Activated B cell treated with CpG ODN at 0.5 μM for 24 hours (primary cell): Measurements from ENCODE around the gene SF3A1. TPM values are rescaled to one million over a fixed set of nuclear protein-coding genes. Genes with fewer than 3 reads are reported as not detected.

Source experiments
- ATAC-seq: fragments of 200-7000 bp; cut with Tn5 transposase; one replicate; pipeline ENCODE4 v1.10.0; 2021; ENCODE audit warnings: low read depth, mild to moderate bottlenecking, moderate library complexity
- CTCF ChIA-PET: fragments of 350-600 bp; sonication (Branson Sonifier 250); formaldehyde crosslinking; loops from one replicate; lab custom pipeline; 2021; ENCODE audit warnings: antibody characterized with exemption; lab: Charles Lee
- POLR2A ChIA-PET: fragments of 350-600 bp; sonication (Branson Sonifier 250); formaldehyde crosslinking; loops from one replicate; lab custom pipeline; 2021; ENCODE audit warnings: antibody characterized with exemption; lab: Charles Lee
- DNase-seq: peaks from one replicate; pipeline ENCODE4 v3.0.0; 2022
- H3K27ac Mint-ChIP-seq: one replicate; pipeline ENCODE4 v1.8.0; 2020; ENCODE audit warnings: mixed read lengths
- H3K27me3 Mint-ChIP-seq: one replicate; pipeline ENCODE4 v1.8.0; 2021; ENCODE audit warnings: mixed read lengths
- H3K36me3 Mint-ChIP-seq: one replicate; pipeline ENCODE4 v1.8.0; 2021; ENCODE audit warnings: low read depth, mixed read lengths
- H3K4me1 Mint-ChIP-seq: one replicate; pipeline ENCODE4 v1.8.0; 2021; ENCODE audit warnings: mixed read lengths
- H3K4me3 Mint-ChIP-seq: one replicate; pipeline ENCODE4 v1.8.0; 2020; ENCODE audit warnings: mild to moderate bottlenecking, mixed read lengths
- H3K9me3 Mint-ChIP-seq: one replicate; pipeline ENCODE4 v1.8.0; 2020; ENCODE audit warnings: mixed read lengths
- intact Hi-C: fragments of 100-400 bp; cut with micrococcal nuclease; formaldehyde crosslinking; loops from one replicate; pipeline ENCODE4 v1.15.1; 2024
- total RNA-seq: library from RNA; stranded (reverse); gene quantifications from 2 replicates; pipeline ENCODE4 v1.2.3, GENCODE V29; 2022
- TF ChIP-seq, protein P1 (sequence below): fragments of 200-600 bp; IDR thresholded peaks from one replicate; pipeline ENCODE4 v1.8.0; 2022; ENCODE audit warnings: antibody characterized with exemption, mild to moderate bottlenecking

The SF3A1 gene
- total RNA-seq, 1 donor from 2014 or later: 263 TPM

GRCh38 chr22:30285176-30285845 is 71.4 kb downstream of the SF3A1 start:
- no peak overlapping the region for H3K4me3 Mint-ChIP-seq
- intact Hi-C loops: no loop called here
- H3K4me1 Mint-ChIP-seq: peaks cover 26% of the 10 kb centered on the region

DNA sequence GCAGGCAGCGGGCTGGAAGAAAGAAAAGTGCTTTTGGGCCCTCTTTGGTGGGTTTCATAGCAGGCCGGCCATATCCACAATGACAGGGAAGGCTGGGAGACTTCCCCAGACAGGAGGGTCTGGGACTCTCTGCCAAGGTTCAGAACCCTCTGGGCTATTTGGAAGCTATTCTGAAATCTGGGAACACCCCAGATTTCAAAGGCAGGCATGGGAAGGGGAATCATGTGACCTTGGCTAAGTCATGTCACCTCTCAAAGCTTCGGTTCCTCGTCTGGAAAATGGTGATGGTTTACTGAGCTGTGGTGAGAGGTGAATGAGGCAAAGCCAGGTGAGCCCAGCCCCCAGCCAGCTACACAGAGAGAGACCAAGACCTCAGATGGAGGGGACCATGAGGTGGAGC is 72.0 kb downstream of the SF3A1 start:
- ChIA-PET POLR2A (no interaction called here), CTCF (interaction anchor here (0.6 to 7.8 kb wide), 3 partner anchors 21 to 173 kb away, joined by 3 to 275 read pairs (median 27); partner anchors contain the start of gene RNF215)
- TF ChIP-seq, protein P1, sequence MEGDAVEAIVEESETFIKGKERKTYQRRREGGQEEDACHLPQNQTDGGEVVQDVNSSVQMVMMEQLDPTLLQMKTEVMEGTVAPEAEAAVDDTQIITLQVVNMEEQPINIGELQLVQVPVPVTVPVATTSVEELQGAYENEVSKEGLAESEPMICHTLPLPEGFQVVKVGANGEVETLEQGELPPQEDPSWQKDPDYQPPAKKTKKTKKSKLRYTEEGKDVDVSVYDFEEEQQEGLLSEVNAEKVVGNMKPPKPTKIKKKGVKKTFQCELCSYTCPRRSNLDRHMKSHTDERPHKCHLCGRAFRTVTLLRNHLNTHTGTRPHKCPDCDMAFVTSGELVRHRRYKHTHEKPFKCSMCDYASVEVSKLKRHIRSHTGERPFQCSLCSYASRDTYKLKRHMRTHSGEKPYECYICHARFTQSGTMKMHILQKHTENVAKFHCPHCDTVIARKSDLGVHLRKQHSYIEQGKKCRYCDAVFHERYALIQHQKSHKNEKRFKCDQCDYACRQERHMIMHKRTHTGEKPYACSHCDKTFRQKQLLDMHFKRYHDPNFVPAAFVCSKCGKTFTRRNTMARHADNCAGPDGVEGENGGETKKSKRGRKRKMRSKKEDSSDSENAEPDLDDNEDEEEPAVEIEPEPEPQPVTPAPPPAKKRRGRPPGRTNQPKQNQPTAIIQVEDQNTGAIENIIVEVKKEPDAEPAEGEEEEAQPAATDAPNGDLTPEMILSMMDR: no peak
- Mint-ChIP-seq H3K4me3 (no peak overlapping the region), H3K36me3 (peaks cover 5% of the 10 kb centered on the region), H3K4me1 (peaks cover 20% of the 10 kb centered on the region), H3K9me3 (no peaks in the 10 kb centered on the region), H3K27me3 (peaks cover under 1% of the 10 kb centered on the region), H3K27ac (no peak overlapping the region)
- ATAC-seq (no peak), DNase-seq (no peak)
- intact Hi-C loops: no loop called here

More at GRCh38 chr22:30285176-30285845, 71.4 kb downstream of the SF3A1 start:
- DNase-seq: no peak
- CTCF ChIA-PET: interaction anchor here (0.6 to 7.8 kb wide), 5 partner anchors 21 to 178 kb away, joined by 3 to 275 read pairs (median 7); partner anchors contain the start of gene RNF215
- POLR2A ChIA-PET: no interaction called here
- Mint-ChIP-seq H3K9me3 (no peaks in the 10 kb centered on the region), H3K27me3 (no peaks in the 10 kb centered on the region), H3K36me3 (peaks cover 5% of the 10 kb centered on the region), H3K27ac (no peak overlapping the region)
- no peak for ATAC-seq
- TF ChIP-seq, protein P1: no peak

- no peak overlapping the region for H3K27ac Mint-ChIP-seq
- DNase-seq: no peak
- peaks cover 5% of the 10 kb centered on the region for H3K36me3 Mint-ChIP-seq
- H3K4me1 Mint-ChIP-seq: peaks cover 18% of the 10 kb centered on the region
- ChIA-PET POLR2A (no interaction called here), CTCF (interaction anchor here (1.8 to 7.8 kb wide), 3 partner anchors 20 to 105 kb away, joined by 6 to 275 read pairs (median 27); partner anchors contain the start of gene RNF215)
- intact Hi-C loops: no loop called here
- TF ChIP-seq, protein P1: no peak
- H3K4me3 Mint-ChIP-seq: no peak overlapping the region
- H3K27me3 Mint-ChIP-seq: peaks cover 6% of the 10 kb centered on the region
- H3K9me3 Mint-ChIP-seq: no peaks in the 10 kb centered on the region
- no peak for ATAC-seq
These were observed 72.5 kb downstream of the SF3A1 start for GRCh38 chr22:30284172-30284571.

GRCh38 chr22:30283342-30283741 is 73.4 kb downstream of the SF3A1 start:
- ChIA-PET POLR2A (no interaction called here), CTCF (interaction anchor here (1.0 to 1.8 kb wide), 2 partner anchors 21 to 22 kb away, joined by 4 to 6 read pairs; no protein-coding TSS in a partner anchor)
- Mint-ChIP-seq H3K27ac (no peak overlapping the region), H3K4me3 (no peak overlapping the region), H3K4me1 (peaks cover 12% of the 10 kb centered on the region), H3K9me3 (no peaks in the 10 kb centered on the region), H3K36me3 (peaks cover 5% of the 10 kb centered on the region), H3K27me3 (peaks cover 11% of the 10 kb centered on the region)
- ATAC-seq (no peak), DNase-seq (no peak)
- TF ChIP-seq, protein P1: no peak
- intact Hi-C loops: no loop called here

DNA sequence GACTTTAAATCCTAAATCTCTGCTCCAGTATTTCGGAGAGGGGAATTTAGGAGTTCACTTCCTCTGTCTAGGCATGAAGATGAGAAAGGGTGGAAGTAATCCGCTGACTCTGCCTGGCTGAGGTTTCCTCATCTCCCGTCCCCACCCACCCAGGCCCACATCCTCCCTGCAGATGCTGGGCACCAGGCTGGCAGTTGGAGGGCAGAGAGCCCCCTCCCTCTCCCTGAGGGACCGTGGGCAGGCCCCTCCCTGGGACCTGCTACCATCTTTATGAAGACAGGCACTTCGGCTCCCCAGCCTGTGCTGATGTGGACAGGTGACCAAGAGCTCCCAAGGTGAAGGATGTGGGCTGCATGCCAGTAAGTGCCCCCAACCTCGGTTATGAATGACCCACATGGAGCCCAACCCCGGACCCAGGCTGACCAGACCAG is 74.1 kb downstream of the SF3A1 start:
- DNase-seq (no peak), ATAC-seq (no peak)
- Mint-ChIP-seq H3K4me3 (no peak overlapping the region), H3K9me3 (no peaks in the 10 kb centered on the region), H3K4me1 (peaks cover 5% of the 10 kb centered on the region), H3K27ac (no peak overlapping the region), H3K27me3 (peaks cover 18% of the 10 kb centered on the region), H3K36me3 (peaks cover 5% of the 10 kb centered on the region)
- ChIA-PET POLR2A (interaction anchor here (0.7 kb wide), 1 partner anchor 21 kb away, joined by 10 read pairs; no protein-coding TSS in a partner anchor), CTCF (interaction anchor here (1.0 to 1.8 kb wide), 2 partner anchors 20 to 22 kb away, joined by 4 to 6 read pairs; no protein-coding TSS in a partner anchor)
- TF ChIP-seq, protein P1: no peak
- intact Hi-C loops: no loop called here
